Measurements from ENCODE around the gene RPS23.
A peak's percentile ranks its signal among the peaks of the same experiment; 100 is the strongest.

RPS23 gene

DNA sequence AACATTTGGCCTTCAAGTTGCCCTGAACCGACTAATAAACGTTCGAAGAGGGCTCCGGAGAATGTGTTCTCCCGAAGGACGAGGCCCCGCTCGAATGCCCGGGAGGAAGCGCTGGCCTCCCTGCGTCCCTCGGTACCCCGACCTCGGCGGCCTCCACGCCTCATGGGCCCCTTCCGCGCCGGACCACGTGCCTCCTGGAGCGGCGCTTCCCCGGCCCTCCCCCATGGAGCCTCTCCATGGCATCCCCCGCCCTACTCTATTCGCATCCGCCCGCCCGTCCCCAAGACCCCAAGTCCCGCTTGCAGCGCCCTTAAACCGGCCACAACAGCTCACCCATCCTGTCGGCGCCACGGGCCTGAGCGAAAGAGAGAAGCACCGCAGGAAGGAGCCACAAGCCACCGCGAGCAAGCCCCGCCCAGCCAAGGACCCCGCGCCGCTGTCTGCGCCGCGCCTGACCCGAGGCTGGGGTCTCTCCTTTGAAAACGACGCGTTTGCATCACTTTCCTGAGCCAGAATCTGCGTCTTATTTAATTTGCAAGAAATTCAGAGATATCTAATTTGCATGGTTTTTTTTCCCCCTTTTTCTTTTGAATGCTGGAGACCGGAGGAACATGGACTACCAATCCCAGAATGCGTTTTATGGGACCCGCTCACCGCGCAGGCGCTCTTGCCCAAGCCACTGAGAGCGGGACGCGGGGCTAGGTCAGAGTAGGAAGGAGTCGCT, at the start of gene RPS23:
RPS23 (minus strand) TSS at position 368 of the 724 bp plus-strand sequence; CDS start at position 337, 31 bp downstream.
- peak; percentile 87 for DNase-seq

DNA sequence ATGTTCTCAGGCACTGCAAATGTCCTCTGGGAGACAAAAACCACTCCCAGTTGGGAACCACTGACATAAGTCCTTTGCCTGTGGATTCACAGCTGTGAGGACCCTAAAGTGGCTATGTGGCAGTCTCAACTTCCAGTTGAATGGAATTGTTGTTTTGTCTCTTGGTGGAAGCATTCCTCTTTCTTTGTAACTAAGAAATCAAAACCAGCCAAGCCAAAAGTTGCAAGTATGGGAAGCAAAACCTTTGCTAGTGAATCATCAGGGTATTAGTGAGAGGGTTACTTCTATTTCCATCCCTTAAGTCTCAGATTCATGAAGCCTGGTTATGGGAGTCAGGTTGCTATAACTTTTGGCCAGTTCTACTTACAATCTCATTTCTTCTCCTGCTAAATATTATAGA, 49.8 kb upstream of the RPS23 start:
- DNase-seq: no peak

DNA sequence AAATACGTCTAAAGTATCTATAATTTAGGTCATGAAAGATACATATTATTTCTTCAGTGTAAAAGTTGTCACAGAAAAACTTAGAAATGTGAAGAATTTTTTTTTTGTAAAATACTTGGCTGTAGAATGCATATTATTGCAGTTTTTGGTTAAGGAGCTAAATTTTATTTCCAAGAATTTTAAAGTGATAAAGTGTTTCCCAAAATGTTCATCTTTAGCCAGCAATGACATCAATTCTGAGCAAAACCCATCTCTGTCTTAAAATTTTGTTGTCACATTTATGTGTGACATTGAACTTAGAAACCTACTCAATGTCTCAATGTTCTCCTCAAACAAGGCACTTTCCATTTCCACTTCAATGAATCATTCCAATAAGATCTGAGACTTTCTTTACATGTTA, 47.8 kb upstream of the RPS23 start:
- DNase-seq: no peak

DNA sequence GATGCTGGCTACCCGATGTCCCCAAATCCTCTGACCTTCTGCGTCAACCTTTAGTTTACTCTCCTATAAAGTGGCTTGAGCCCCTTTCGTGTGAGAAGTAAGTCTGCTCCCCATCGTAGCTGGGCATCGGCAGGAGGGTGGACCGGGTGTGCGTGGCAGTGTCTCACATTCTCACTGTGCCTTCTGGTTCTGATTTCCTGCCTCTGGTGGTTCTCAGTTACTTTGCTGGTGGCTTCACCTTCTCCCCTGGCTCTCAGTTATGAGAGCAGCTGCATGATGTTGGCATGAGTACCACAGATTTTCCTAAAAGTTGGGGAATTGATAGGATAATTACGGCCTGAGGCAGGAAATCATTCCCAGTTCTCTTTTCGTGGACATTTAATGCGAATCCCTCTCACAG, 47.0 kb upstream of the RPS23 start:
- no peak for DNase-seq

DNA sequence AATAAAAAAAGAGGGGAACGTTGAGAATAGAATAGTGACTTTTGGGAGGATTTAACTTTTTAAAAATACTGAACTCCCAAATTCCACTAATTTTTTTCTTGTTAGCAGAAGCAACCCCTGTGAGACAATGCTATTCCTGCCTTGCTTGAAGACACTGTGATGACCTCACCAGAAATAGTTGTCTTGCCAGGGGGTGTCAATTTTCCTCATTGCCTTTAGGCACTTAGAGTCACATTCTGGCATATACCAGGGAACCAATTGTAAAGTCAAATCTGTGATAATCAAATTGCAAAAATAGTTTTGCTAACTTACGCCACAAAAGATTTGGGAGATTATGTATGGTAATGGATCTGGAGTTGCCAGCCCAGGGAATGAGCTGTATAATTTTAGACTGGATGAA, 42.8 kb upstream of the RPS23 start:
- no peak for DNase-seq

DNA sequence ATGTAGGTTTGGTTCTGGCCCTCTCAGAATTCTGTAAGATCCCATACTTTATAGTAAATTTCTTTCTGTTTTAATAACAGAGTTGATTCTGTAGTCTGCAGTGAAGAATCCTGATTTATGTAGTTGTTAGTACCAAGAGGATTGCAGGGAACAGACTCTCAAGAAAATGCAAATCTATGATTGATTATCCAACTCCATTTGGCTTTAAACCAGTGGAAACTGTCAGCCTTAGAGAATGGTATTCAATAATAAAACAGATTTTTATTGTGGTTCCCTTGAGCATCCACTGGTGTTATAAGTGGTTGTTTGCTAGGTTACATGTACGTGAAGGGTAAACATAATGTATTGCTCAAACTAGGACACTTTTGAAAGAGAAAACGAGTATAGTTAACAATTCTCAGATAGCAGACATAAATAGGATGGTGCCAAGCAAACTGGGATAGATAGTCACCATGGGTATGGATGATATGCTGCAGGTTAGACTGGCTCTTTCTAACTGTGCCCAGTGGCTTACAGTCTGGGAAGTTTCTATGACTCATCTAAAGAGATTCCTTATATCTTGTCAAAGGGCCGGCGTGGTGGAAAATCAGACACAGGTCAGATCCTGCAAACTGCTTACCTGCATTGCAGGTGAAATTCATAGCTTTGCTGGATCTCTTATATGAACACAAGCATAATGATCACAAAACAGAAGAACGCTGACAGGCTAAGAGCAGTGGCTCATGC, 41.7 kb upstream of the RPS23 start:
- DNase-seq: no peak

DNA sequence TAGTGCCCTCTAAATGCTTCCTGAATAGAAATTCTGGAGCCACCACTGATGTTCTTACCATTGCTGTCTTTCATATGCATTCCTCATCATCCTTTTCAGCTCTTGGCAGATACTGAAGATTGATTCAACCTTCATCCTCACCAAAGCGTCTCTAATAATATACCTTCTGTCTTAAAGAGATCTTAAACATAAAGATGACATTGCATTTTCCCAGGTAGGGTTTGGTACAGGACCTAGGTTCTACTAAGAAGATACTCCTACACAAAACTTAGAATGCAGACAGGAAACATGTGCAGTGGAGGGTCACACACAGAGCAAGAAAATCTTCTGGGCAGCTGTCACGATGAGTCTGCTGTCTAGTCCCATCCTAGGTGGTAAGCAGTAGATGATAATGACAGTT, 41.0 kb upstream of the RPS23 start:
- DNase-seq: no peak

DNA sequence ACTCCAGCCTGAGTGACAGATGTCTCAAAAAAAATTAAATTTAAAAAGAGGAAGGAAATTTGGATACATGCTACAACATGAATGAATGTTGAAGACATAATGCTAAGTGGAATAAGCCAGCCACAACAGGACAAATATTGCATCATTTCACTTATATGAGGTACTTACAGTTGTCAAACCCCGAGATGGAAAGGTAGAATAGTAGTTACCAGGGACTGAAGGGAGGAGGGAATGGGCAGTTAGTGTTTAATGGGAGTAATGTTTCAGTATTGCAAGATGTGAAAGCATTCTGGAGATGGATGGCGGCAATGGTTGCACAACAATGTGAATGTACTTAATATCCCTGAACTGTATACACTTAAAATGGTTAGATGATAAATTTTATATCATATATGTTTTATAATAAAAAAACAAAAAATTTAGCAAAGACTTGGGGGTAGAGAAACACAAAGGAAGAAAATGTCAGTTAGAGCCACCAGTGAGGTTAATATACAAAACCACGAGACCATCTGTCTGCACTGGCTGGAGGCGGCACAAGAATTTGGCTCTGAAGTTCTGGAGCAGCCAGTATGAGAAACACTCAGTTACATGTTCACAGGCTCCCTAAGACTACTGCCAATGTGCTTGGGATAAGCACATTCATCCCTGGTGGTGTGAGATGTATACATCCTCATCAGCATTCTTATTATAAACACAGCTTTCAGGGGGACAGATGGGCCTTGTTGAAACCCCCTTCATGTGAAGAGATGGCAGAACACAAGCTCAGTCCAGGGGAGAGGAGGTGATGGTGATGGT, 37.0 kb upstream of the RPS23 start:
- no peak for DNase-seq

DNA sequence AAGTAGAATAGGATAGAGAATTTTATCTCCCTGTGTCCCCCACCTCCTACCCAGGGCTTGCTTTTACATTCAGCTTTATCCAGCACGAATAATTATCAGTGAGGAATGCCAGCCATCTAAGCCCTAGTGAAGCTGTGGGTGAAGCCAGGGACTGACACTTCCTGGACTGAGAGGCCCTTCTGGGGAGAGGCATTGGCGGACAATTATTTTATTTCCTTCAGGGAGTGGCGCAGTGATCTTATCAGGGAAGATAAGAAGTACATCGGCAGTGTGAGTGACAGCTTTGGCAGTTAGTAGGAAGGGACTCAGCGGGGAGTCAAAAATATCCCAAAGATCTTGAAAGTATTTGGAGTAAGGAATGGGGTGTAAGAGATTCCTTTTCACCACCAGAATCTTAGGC, 34.9 kb upstream of the RPS23 start:
- no peak for DNase-seq

DNA sequence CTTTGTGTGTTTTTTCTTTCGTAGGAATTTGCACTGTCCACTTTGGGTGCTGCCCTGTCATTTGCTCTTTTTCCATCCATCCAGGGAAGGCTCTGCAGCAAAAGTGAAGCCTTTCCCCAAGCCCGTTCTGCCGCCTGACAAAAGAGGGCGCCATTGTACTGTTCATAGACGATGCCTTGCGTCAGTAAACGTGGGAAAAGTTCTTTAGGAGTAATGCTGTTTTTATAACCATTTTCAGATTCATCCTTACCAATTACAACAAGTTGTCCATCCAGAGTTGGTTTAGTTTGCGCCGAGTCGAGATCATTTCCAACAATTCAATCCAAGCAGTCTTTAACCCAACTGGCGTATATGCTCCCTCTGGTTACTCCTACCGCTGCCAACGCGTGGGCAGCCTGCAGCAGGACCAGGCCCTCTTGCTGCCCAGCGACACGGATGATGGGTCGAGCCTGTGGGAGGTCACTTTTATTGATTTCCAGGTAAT, 34.3 kb upstream of the RPS23 start:
- no peak for DNase-seq

DNA sequence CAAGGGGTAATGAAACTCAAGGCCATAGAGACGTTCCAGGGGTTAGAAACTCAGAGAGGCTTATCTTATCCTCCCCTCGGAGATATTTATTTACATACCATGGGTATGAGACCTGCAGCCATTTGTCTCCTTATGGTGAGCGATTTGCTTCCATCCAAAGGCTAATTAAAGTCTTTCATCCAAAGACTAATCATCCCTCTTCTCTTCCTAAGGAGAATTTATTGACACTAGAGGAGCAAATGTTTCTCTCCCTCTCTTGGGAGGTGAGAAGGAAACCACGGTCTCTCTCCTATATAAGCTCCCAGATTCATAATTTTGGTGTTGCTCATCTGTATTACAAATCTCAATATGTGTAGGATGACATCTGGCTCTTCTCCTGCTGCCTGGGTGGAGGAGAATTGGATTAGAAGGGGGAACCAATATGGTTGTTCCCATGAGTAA, 31.0 kb upstream of the RPS23 start:
- DNase-seq: no peak

DNA sequence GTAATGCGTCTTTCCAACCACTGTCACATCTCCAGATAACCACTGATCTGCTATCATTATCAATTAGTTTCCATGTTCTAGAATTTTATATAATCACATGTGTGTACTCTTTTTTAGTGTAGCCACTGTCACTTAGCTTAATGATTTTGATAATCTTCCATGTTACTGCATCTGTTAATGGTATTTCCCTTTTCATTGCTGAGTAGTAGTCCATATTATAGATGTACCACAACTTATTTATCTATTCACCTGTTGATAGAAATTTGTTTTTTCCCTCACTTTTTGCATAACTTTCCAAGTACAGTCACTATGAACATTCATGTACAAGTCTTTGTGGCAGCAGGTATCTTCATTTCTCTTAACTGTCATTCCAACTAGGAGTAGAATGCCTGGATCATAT, 30.3 kb upstream of the RPS23 start:
- DNase-seq: no peak

DNA sequence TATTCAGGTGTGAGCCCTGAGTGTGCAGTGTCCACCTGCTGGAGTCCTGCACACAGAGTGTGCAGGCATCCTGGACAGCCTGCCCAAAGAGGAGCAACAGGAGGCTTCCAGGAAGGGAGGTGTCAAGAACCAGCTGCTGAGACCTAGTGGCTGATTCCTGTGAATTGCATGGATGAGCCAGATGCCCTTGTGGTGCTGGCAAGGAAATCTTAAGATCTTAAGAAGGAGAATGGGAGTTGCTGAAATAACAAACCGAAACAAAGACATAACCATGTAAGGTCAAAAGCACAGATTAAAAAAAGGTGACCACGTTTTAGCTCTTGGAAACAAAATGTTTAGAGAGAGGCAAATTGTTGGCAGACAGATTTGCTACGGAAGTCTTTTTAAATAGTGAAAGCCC, 29.3 kb upstream of the RPS23 start:
- DNase-seq: no peak

DNA sequence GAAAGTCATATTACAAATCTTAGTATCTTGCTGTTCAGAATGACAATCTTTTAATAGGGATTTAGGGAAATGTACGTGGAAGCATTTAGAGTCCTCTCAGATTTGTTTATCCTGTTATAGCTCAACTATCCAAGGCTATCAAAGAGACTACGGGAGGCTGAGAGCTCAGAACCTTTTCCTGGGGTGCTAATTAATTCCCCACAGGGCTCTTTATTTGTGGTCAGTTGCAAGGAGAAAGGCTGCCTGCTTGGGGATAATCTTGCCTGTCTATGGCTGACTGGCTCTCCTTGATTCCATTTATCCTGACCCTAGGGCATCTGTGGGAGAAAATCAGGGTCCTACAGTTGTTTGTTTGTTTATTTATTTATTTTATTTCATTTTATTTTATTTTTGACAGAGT, 28.0 kb upstream of the RPS23 start:
- DNase-seq: no peak

DNA sequence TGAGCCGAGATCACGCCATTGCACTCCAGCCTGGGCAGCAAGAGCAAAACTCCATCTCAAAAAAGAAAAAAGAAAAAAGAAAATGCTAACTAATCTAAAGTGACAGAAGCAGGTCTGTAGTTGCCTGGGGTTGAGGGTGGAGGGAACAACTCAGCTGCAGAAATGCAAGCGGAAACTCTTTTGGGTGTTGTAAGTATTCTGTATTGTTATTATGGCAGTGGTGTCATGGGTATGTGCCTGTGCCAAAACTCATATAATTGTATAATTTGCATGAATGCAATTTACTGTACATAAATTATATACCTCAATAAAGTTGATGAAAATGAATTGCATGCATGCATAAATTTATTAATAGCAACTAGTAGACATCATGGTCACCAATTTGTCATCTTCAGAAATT, 23.0 kb upstream of the RPS23 start:
- no peak for DNase-seq

DNA sequence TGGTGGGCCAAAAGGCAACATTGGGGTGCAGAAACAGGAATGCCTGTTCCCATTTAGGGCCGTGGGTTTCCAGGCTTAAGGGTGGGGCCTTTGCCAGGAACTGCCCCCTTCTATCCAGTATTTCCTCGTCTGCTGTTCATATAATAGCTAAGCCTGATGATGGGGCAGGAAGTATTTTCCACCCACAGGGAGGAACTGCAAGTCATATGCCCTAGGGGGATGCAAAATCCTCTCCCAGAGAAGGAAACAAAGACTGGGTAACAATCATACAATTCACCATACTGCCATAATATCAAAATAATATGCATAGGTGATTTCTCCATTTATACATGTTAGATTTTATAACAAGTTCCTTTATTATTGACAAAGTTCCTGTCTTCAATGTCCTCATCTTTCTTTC, 20.5 kb upstream of the RPS23 start:
- DNase-seq: no peak

DNA sequence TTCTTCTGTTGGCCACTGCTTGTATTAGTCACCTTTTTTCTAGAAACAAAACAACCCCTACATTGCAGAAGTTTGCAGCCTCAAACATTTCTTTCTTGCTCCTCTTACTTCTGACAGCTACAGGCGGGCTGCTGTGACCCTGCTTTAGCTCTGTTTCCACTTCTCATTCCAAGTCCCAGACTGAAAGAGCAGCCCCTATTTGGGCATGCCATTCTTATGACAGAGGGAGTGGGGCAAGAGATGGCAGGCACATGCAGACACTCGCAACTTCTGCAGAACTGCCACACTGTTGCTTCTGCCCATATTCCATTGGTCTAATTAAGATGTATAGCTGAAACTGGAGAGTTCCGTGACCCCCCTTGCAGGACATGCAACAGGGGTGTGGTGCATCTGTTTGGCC, 19.6 kb upstream of the RPS23 start:
- DNase-seq: no peak

DNA sequence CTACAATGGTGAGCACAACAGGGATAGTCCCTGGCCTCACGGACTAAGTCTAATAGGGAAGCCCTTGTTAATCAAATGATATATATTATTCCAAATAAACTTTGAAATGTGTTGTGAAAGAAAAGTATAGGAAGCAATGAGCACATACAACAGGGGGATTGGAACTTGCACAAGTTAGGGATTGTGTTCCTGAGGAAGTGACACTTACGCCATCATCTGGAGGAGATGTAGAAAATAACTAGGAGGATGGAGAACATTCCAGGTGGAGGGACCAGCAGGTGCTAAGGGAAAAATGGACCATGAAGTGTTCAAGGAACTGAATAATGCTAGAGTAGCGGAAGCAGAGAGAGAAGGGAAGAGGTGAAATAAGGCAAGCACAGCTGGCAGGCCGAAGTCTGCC, 18.8 kb upstream of the RPS23 start:
- no peak for DNase-seq

DNA sequence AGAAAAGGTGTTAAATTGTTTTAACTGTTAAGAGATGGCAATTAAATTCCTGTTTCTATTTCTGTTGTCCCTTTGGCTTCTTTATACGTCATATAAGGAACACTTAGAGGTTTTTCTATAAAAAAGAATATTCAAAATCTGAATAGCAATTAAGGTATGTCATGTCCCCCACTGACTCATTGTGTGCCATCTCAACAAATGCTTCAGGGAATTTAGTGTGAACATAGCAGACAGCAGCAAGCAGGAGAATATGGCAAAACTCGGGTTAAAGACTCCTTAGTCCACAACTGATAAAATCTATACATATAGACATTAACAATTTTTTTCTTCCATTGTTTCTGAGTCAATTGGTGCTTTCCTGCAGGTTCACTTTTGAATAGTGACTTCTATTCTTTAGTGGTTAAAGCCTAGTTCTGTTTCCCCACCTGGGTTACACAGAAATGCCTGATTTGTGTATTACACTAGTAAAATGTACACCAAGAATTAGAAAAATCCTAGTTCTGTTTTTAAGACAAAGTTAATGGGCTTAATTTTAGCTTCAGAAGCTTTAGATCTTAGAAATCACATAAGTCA, 17.9 kb upstream of the RPS23 start:
- no peak for DNase-seq

DNA sequence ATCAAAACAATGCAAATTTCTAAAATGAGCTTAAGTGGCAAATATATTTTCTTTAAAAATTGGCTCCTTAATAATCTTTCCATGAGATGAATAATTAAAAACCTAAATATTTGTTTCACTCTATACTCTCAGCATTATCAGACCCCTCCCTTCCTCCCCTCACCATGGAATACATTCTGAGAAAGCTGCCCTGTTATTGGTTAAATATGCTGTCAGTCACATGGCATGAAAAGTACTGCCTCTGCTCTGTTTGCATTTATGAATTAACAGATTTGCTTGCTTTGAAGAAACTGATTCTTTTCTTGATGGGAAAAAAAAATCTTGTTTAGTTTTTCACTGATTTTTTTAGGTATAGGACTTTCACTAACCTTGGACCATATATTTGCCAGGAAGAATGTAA, 17.0 kb upstream of the RPS23 start:
- DNase-seq: no peak

DNA sequence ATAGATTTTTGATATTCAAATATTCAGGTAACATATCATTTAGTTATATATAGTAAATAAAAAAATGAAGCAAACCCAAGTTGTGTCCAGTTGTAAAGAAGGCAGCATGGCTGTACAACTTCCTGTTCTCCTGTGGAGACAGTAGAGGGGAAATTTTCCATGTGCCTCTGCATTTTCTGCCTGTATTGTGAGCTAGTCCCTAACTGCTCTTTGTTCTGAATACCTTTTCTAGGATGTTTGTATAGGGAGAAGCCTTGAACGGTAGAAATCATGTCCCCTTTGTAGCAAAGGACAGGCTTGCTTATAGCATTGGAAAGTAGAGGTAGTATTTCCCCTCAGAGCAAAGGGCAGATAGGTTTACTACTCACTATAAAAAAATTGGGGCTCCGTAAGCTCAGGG, 13.3 kb upstream of the RPS23 start:
- no peak for DNase-seq

DNA sequence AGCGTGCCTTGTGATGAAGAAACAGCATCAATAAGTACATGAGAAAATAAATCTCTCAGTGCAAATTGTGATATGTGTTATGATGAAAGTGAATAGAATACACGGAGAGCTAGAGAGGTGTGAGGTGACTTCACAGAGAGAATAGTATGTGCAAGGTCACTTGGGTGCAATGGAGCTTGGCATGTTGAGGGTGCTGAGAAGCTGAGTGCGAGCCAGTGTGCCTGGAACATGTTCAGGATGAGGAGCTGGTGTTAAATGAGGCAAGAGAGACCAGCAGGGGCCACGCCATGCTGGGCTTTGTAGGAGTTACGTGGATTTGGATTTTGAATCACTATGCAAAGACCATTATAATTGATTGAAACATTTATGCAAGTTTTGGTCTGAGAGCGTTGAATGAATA, 12.8 kb upstream of the RPS23 start:
- no peak for DNase-seq

DNA sequence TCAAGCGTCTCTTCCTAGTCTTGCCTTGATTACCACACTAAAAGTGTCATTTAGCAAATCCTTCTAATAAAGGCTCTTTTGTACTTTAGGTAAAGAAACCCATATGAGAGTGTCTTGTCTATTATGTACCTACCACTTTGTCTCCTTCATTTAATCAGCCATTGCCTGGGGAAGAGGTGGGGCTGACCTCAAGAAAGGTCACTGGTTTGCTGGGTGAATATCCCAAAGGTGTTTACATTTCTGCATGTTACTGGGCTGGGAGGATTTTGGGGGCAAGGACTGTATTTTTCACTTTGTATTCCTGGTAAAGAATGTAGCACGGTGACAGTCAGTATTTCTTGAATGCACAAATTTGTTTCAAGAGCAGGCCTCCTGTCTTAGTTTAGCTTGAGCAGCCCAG, 11.9 kb upstream of the RPS23 start:
- no peak for DNase-seq
